HepG2 (cell line): Measurements from ENCODE around the gene ABCB11.

Experiments
- HNRNPL ChIP-seq: fragments of 200-400 bp; formaldehyde crosslinking; IDR thresholded peaks from 2 replicates; pipeline ENCODE4 v1.6.1; 2017; ENCODE audit warnings: mild to moderate bottlenecking, low read depth, low read length
- SRSF4 ChIP-seq: fragments of 200-400 bp; formaldehyde crosslinking; IDR thresholded peaks from one replicate; pipeline ENCODE4 v1.6.1; 2018; ENCODE audit warnings: mild to moderate bottlenecking, low read depth, low read length, moderate library complexity; ENCODE audit not compliant: poor library complexity, severe bottlenecking
- TF ChIP-seq, protein P1 (sequence below): sonication (generic); formaldehyde crosslinking; IDR thresholded peaks from 2 replicates; pipeline ENCODE4 v1.5.0; 2020; ENCODE audit warnings: mild to moderate bottlenecking, missing genetic modification reagents, moderate library complexity

DNA sequence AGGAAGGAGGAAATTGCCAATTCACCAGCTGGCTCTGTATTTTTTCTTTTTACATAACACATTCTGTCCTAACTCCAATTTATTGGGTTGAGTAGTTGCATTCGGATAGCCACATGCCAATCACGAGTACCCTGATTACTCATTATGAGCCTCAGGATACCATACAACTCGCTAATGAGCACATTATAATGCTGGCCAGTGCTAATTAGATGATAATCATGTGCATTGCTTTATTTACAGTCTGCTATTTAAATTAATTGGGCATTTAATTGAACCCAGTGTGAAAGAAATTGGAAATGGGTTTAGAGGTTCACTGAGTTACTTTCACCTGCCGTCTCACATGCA lies 114.8 kb downstream of the ABCB11 start:
- no peak for TF ChIP-seq HNRNPL
- TF ChIP-seq, protein P1, sequence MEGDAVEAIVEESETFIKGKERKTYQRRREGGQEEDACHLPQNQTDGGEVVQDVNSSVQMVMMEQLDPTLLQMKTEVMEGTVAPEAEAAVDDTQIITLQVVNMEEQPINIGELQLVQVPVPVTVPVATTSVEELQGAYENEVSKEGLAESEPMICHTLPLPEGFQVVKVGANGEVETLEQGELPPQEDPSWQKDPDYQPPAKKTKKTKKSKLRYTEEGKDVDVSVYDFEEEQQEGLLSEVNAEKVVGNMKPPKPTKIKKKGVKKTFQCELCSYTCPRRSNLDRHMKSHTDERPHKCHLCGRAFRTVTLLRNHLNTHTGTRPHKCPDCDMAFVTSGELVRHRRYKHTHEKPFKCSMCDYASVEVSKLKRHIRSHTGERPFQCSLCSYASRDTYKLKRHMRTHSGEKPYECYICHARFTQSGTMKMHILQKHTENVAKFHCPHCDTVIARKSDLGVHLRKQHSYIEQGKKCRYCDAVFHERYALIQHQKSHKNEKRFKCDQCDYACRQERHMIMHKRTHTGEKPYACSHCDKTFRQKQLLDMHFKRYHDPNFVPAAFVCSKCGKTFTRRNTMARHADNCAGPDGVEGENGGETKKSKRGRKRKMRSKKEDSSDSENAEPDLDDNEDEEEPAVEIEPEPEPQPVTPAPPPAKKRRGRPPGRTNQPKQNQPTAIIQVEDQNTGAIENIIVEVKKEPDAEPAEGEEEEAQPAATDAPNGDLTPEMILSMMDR (CRISPR knock-in tag): no peak
- no peak for TF ChIP-seq SRSF4
